Sigmoid colon (tissue), 4 donors: Measurements from ENCODE around the gene SGPL1.

Experiments
- EP300 ChIP-seq, 4 donors: sonication (generic); formaldehyde crosslinking; IDR thresholded peaks; one replicate each; pipeline ENCODE4 v1.6.1; 2017; ENCODE audit warnings: antibody characterized with exemption in 4 of 4
- POLR2A ChIP-seq, 2 donors: fragments of 450-650 bp; IDR thresholded peaks; one replicate each; pipeline ENCODE4 v1.6.1; 2016; ENCODE audit warnings: antibody characterized with exemption in 2 of 2, mild to moderate bottlenecking in 2 of 2, moderate library complexity in 2 of 2
- POLR2AphosphoS5 ChIP-seq, 4 donors: sonication (generic); formaldehyde crosslinking; IDR thresholded peaks; one replicate each; pipeline ENCODE4 v1.6.1; 2017; ENCODE audit warnings: antibody characterized with exemption in 4 of 4
- TF ChIP-seq, protein P1 (sequence below), 4 experiments: fragments of 450-650 bp in 3 of 4; fragments of 200-600 bp in 1 of 4; IDR thresholded peaks; one replicate each; pipeline ENCODE4 v1.5.1; 2016 to 2019; ENCODE audit warnings: antibody characterized with exemption in 4 of 4, mild to moderate bottlenecking in 3 of 4, moderate library complexity in 2 of 4

GRCh38 chr10:70781461-70782051 is 34.2 kb upstream of the SGPL1 start:
- TF ChIP-seq, protein P1, sequence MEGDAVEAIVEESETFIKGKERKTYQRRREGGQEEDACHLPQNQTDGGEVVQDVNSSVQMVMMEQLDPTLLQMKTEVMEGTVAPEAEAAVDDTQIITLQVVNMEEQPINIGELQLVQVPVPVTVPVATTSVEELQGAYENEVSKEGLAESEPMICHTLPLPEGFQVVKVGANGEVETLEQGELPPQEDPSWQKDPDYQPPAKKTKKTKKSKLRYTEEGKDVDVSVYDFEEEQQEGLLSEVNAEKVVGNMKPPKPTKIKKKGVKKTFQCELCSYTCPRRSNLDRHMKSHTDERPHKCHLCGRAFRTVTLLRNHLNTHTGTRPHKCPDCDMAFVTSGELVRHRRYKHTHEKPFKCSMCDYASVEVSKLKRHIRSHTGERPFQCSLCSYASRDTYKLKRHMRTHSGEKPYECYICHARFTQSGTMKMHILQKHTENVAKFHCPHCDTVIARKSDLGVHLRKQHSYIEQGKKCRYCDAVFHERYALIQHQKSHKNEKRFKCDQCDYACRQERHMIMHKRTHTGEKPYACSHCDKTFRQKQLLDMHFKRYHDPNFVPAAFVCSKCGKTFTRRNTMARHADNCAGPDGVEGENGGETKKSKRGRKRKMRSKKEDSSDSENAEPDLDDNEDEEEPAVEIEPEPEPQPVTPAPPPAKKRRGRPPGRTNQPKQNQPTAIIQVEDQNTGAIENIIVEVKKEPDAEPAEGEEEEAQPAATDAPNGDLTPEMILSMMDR (IDR thresholded peaks at IDR 0.05) = no peak
- TF ChIP-seq POLR2A (IDR thresholded peaks at IDR 0.05) = no peak
- no peak for TF ChIP-seq POLR2AphosphoS5 (IDR thresholded peaks at IDR 0.05)
- TF ChIP-seq EP300 (IDR thresholded peaks at IDR 0.05) = no peak
